Measurements from ENCODE around the gene NBAS.

DNA sequence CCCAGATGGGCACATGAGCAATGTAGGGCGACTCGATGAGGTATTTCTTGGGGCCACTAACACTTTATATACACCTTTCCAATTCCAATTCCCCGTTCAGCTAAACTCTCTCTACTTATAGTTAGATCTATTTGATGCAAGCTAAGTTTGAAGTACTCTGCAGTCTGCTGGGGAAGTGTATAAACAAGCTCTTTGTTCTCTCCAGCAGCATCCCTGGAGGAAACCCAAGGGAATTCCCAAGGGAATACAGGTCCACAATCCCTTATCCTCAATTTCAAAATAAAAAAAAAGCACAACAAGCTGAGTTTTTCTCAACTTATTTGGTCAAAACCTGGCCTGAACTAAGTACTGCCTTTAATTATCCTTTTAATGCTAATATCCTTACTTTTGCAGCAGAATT, 433.3 kb downstream of the NBAS start:
- TF ChIP-seq, protein P1, sequence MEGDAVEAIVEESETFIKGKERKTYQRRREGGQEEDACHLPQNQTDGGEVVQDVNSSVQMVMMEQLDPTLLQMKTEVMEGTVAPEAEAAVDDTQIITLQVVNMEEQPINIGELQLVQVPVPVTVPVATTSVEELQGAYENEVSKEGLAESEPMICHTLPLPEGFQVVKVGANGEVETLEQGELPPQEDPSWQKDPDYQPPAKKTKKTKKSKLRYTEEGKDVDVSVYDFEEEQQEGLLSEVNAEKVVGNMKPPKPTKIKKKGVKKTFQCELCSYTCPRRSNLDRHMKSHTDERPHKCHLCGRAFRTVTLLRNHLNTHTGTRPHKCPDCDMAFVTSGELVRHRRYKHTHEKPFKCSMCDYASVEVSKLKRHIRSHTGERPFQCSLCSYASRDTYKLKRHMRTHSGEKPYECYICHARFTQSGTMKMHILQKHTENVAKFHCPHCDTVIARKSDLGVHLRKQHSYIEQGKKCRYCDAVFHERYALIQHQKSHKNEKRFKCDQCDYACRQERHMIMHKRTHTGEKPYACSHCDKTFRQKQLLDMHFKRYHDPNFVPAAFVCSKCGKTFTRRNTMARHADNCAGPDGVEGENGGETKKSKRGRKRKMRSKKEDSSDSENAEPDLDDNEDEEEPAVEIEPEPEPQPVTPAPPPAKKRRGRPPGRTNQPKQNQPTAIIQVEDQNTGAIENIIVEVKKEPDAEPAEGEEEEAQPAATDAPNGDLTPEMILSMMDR (IDR thresholded peaks at IDR 0.05; ENCODE audit: low read depth, low read length): no peak
- no peak for TF ChIP-seq POLR2A (IDR thresholded peaks at IDR 0.05; ENCODE audit: extremely low read depth, insufficient read length)
- no peak for TF ChIP-seq MYC (IDR thresholded peaks at IDR 0.05; ENCODE audit: low read depth, low read length)
- TF ChIP-seq, protein P2, sequence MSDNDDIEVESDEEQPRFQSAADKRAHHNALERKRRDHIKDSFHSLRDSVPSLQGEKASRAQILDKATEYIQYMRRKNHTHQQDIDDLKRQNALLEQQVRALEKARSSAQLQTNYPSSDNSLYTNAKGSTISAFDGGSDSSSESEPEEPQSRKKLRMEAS (IDR thresholded peaks at IDR 0.05; ENCODE audit: low read depth, low read length): no peak
